Activated B cell treated with CpG ODN at 0.5 μM for 24 hours (primary cell): Measurements from ENCODE around the gene IL16. TPM values are rescaled to one million over a fixed set of nuclear protein-coding genes. Genes with fewer than 3 reads are reported as not detected.

Experiments used
- ATAC-seq: fragments of 200-7000 bp; cut with Tn5 transposase; one replicate; pipeline ENCODE4 v1.10.0; 2021; ENCODE audit warnings: low read depth, mild to moderate bottlenecking, moderate library complexity
- CTCF ChIA-PET: fragments of 350-600 bp; sonication (Branson Sonifier 250); formaldehyde crosslinking; loops from one replicate; lab custom pipeline; 2021; ENCODE audit warnings: antibody characterized with exemption; lab: Charles Lee
- POLR2A ChIA-PET: fragments of 350-600 bp; sonication (Branson Sonifier 250); formaldehyde crosslinking; loops from one replicate; lab custom pipeline; 2021; ENCODE audit warnings: antibody characterized with exemption; lab: Charles Lee
- DNase-seq: peaks from one replicate; pipeline ENCODE4 v3.0.0; 2022
- H3K27ac Mint-ChIP-seq: one replicate; pipeline ENCODE4 v1.8.0; 2020; ENCODE audit warnings: mixed read lengths
- H3K27me3 Mint-ChIP-seq: one replicate; pipeline ENCODE4 v1.8.0; 2021; ENCODE audit warnings: mixed read lengths
- H3K36me3 Mint-ChIP-seq: one replicate; pipeline ENCODE4 v1.8.0; 2021; ENCODE audit warnings: low read depth, mixed read lengths
- H3K4me1 Mint-ChIP-seq: one replicate; pipeline ENCODE4 v1.8.0; 2021; ENCODE audit warnings: mixed read lengths
- H3K4me3 Mint-ChIP-seq: one replicate; pipeline ENCODE4 v1.8.0; 2020; ENCODE audit warnings: mild to moderate bottlenecking, mixed read lengths
- H3K9me3 Mint-ChIP-seq: one replicate; pipeline ENCODE4 v1.8.0; 2020; ENCODE audit warnings: mixed read lengths
- CTCF ChIP-seq: fragments of 200-600 bp; IDR thresholded peaks from one replicate; pipeline ENCODE4 v1.8.0; 2022; ENCODE audit warnings: antibody characterized with exemption, mild to moderate bottlenecking
- intact Hi-C: fragments of 100-400 bp; cut with micrococcal nuclease; formaldehyde crosslinking; loops from one replicate; pipeline ENCODE4 v1.15.1; 2024
- total RNA-seq: library from RNA; stranded (reverse); gene quantifications from 2 replicates; pipeline ENCODE4 v1.2.3, GENCODE V29; 2022

IL16 gene
- total RNA-seq, 1 donor from 2014 or later, result 206 TPM

GRCh38 chr15:81216422-81216821 lies 19.7 kb downstream of the IL16 start:
- intact Hi-C loops, result no loop called here
- Mint-ChIP-seq H3K9me3 (peaks cover 23% of the 10 kb centered on the region), H3K4me1 (no peaks in the 10 kb centered on the region), H3K27me3 (peaks cover 25% of the 10 kb centered on the region), H3K36me3 (no peaks in the 10 kb centered on the region), H3K4me3 (no peak overlapping the region), H3K27ac (no peak overlapping the region)
- ChIA-PET POLR2A (no interaction called here), CTCF (interaction anchor here (1.5 kb wide), 1 partner anchor 49 kb away, joined by 3 read pairs; no protein-coding TSS in a partner anchor)
- DNase-seq (no peak), ATAC-seq (no peak)
- TF ChIP-seq CTCF, result no peak

GRCh38 chr15:81221449-81221848 lies 24.8 kb downstream of the IL16 start:
- Mint-ChIP-seq H3K27ac (no peak overlapping the region), H3K36me3 (no peaks in the 10 kb centered on the region)

GRCh38 chr15:81222007-81222406 lies 25.3 kb downstream of the IL16 start:
- H3K4me1 Mint-ChIP-seq, result no peaks in the 10 kb centered on the region
- H3K4me3 Mint-ChIP-seq, result no peak overlapping the region
- POLR2A ChIA-PET, result no interaction called here
- DNase-seq, result no peak
- H3K27me3 Mint-ChIP-seq, result peaks cover 16% of the 10 kb centered on the region
- H3K9me3 Mint-ChIP-seq, result no peaks in the 10 kb centered on the region
- H3K27ac Mint-ChIP-seq, result no peak overlapping the region
- CTCF ChIA-PET, result no interaction called here
- intact Hi-C loops, result no loop called here
- ATAC-seq, result no peak
- no peak for TF ChIP-seq CTCF
- H3K36me3 Mint-ChIP-seq, result no peaks in the 10 kb centered on the region

More at GRCh38 chr15:81221449-81221848, 24.8 kb downstream of the IL16 start:
- no peak for TF ChIP-seq CTCF
- POLR2A ChIA-PET, result no interaction called here
- Mint-ChIP-seq H3K4me3 (no peak overlapping the region), H3K27me3 (peaks cover 16% of the 10 kb centered on the region), H3K9me3 (no peaks in the 10 kb centered on the region), H3K4me1 (no peaks in the 10 kb centered on the region)
- intact Hi-C loops, result no loop called here
- CTCF ChIA-PET, result interaction anchor here (1.3 kb wide), 1 partner anchor 45 kb away, joined by 7 read pairs; no protein-coding TSS in a partner anchor
- DNase-seq (no peak), ATAC-seq (no peak)

GRCh38 chr15:81223346-81223971 lies 26.8 kb downstream of the IL16 start:
- CTCF ChIA-PET, result no interaction called here

GRCh38 chr15:81224232-81224631 lies 27.6 kb downstream of the IL16 start:
- no peak for ATAC-seq

More at GRCh38 chr15:81223346-81223971, 26.8 kb downstream of the IL16 start:
- H3K27ac Mint-ChIP-seq, result no peak overlapping the region
- H3K4me3 Mint-ChIP-seq, result no peak overlapping the region
- no peak for DNase-seq
- no peak for TF ChIP-seq CTCF
- no peaks in the 10 kb centered on the region for H3K9me3 Mint-ChIP-seq
- H3K4me1 Mint-ChIP-seq, result no peaks in the 10 kb centered on the region
- ATAC-seq, result no peak
- POLR2A ChIA-PET, result no interaction called here
- intact Hi-C loops, result no loop called here
- no peaks in the 10 kb centered on the region for H3K36me3 Mint-ChIP-seq
- peaks cover 16% of the 10 kb centered on the region for H3K27me3 Mint-ChIP-seq

More at GRCh38 chr15:81224232-81224631, 27.6 kb downstream of the IL16 start:
- Mint-ChIP-seq H3K36me3 (no peaks in the 10 kb centered on the region), H3K27ac (no peak overlapping the region), H3K27me3 (peaks cover 16% of the 10 kb centered on the region), H3K9me3 (no peaks in the 10 kb centered on the region), H3K4me3 (no peak overlapping the region), H3K4me1 (no peaks in the 10 kb centered on the region)
- intact Hi-C loops, result no loop called here
- ChIA-PET POLR2A (no interaction called here), CTCF (no interaction called here)
- no peak for DNase-seq
- TF ChIP-seq CTCF, result no peak
